AG08396 (cell line): ENCODE measurements around the gene POTEG.
"Not testable (repeated sequence)": the region's sequence is repeated elsewhere in the genome, so short reads cannot be mapped to it uniquely, and the experiment has no call there.

ENCODE experiments used
- DNase-seq: peaks from one replicate; pipeline ENCODE4 v3.0.0; 2012; ENCODE audit warnings: low spot score, mixed read lengths

POTEG gene

GRCh38 chr14:19434241-19434640, at the start of gene POTEG:
Gene POTEG (minus strand): TSS chr14:19434341. CDS start chr14:19434289, 52 bp downstream.
- not testable (repeated sequence) for DNase-seq

GRCh38 chr14:19482093-19482492, 48.0 kb upstream of the POTEG start:
- DNase-seq: not testable (repeated sequence)

DNA sequence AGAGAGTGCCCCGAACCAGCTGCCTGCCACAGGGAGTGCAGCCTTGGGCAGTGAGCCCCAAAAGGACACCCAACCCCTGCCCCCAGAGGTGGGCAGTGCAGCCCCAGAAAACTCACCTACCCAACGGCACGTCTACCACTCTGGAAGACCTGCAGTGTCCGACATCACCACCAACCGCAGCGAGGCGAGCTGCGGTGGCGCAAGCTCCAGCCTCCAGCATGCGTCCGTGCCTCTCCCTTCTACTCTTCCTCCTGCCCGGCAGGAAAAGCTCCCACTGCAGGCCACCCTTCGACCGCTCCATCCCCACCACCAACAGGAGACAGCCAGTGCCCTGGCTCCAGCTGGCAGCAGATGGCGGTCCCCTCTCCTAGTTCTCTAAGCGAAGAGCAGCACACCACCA, 47.3 kb upstream of the POTEG start:
- DNase-seq: not testable (repeated sequence)

DNA sequence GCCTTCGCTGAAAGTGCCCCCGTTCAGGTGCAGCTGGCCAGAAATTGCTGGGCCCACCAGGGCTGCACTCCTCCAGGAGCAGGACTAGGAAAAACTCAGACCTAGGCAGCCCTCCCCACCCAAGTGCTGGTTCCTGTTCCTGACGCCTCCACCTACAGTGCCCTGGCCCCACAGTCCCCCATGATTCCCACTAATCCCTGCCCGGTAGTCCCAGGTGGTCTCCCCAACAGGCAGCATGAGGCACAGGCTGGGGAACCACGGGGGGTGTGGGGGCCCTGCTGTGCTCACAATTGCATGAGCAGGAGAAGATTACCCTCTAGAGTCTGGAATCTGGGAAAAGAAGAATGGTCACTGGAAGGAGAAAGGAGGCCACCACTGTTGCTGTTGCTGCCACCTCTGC, 46.4 kb upstream of the POTEG start:
- DNase-seq: not testable (repeated sequence)

DNA sequence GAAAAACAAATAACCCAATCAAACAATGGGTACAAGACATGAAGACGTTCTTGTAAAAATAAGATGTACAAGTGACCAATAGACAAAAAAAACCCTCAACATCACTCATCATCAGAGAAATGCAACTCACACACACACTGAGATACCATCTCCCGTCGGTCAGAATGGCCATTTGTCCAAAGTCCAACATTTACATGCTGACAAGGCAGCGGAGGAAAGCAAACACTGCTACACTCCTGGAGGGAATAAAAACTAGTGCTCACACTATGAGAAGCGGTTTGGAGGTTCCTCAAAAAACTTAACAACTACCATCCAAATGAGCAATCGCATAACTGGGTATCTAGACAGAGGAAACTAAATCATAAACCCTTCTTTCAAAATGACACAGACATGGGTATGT, 11.6 kb upstream of the POTEG start:
- DNase-seq: not testable (repeated sequence)

DNA sequence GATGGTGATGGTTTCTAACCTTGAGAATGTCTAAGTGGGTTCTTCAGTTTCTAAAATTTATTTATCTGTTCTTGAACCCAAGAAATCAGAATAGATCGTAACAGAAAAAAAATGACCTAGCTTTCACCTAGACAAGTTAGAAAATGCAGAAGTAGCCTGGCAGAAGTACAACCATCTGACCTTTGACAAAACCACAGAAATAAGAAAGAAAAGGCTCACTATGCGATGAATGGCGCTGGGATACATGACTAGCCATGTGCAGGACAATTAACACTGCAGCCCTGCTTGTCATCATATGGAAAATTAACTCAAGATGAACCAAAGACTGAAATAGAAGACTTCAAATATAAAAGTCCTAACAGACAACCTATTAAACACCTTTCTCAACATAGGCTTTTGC, 5.7 kb upstream of the POTEG start:
- not testable (repeated sequence) for DNase-seq

GRCh38 chr14:19439219-19439618, 5.1 kb upstream of the POTEG start:
- not testable (repeated sequence) for DNase-seq

- DNase-seq: not testable (repeated sequence)
These were observed 2.9 kb upstream of the POTEG start for GRCh38 chr14:19437126-19437443.

DNA sequence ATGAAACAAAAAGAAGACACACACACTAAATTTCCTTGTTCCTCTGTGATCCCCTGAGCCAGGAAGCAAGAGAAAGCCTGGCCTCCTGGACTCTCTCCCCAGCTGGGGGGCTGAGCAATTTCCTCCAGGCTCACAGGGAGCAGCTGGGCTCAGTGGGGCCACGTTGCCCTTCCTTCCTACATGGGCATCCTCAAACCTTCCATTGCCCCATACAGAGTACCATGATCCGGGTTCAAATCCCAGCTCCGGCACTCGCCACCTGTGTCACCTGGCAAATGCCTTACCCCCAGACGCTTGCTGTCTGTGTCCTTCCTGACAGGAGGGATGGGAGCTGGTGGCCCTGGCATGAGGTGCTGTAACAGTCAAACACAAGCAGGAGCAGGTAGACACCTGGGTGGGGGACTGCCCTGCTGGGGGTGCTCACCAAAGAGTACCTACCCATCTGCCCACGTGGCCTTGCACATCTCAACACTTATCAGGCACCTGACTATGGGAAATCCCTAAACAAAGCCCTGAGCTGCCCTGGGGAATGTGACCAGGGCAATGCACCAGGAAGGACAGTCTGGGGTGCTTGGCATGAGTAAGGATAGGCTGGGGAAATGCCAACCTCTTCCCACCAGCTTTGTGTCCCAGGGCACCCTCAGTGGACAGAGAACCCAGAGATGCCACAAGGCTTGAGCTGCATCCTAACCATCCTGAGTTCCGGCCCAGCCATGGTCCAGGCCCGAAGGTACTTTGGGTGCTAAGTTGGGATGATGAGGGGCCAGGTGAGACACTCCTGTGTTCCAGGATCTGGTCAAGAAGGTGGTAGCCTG, 2.4 kb upstream of the POTEG start:
- DNase-seq: not testable (repeated sequence)

DNA sequence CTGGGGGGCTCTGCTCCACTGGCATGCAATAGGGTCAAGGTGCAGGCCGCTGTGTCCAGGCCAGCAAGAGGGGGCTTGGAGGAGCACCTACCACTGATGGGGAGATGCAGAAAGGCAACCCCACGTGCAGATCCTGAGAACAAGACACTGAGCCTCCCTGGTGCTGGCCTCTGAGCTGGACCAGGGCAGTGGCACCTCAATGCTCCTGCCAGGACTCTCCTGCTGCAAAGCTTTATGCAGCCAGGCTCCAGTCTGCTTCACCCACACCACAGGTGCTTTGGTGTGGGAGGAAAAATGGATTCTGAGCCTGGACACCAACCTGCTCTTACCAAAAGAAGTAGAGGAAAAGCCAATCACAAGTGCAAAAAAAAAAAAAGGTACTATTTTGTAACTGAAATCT, 1.7 kb upstream of the POTEG start:
- DNase-seq: not testable (repeated sequence)

DNA sequence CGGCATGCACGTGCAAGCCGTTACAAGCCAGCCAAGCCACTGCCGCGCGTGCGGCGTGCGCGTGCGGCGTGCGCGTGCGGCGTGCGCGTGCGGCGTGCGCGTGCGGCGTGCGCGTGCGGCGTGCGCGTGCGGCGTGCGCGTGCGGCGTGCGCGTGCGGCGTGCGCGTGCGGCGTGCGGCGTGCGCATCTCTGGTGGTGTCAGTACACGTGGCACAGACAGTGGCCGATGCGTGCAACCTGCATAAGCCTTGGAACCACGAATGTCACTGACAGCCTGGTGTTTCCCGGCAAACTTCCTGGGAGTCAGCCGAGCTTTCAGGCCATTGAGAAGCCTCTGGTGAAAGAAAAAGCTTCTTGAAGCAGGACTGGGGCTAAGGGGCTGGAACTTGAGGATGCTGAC, 750 bp upstream of the POTEG start:
- DNase-seq: not testable (repeated sequence)

DNA sequence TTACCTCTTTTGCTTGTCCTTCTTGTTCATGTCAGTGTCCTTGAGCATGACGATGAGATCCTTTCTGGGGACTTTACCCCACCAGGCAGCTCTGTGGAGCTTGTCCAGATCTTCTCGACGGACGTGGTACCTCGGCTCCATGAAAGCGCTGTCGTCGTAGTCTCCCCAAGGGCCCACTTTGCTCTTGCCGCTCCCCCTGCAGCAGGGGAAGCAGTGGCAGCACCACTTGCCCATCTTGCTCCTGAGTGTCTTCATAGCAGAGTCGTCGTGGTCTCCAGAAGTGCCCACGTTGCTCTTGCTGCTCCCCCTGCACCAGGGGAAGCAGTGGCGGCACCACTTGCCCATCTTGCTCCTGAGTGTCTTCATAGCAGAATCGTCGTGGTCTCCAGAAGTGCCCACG, 376 bp downstream of the POTEG start:
- DNase-seq: not testable (repeated sequence)

GRCh38 chr14:19408519-19408918, 25.6 kb downstream of the POTEG start:
- not testable (repeated sequence) for DNase-seq

GRCh38 chr14:19402097-19402496, 32.0 kb downstream of the POTEG start:
- DNase-seq: not testable (repeated sequence)

GRCh38 chr14:19394727-19395126, 39.4 kb downstream of the POTEG start:
- DNase-seq: not testable (repeated sequence)

GRCh38 chr14:19390230-19390629, 43.9 kb downstream of the POTEG start:
- not testable (repeated sequence) for DNase-seq

- not testable (repeated sequence) for DNase-seq
These were observed 45.4 kb downstream of the POTEG start for GRCh38 chr14:19388741-19389140.

DNA sequence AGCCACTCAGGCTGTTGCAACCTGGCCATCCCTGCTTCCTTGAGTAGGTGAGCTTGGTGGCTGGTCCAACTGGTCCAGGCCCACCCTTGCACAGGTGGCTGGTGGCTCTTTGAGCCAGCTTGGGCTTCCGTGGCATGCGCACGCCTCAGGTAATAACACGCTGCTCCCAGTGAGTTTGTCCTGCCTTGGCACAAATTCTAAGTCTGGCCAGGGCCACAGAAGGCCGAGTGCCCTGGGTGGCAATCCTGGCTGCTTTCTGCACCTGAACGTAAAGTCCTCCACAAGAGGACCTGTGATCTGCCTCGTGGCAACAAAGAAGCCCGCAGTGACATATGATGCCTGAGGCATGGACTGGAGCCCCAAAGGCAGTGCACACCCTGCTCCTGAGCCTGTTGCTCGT, 47.1 kb downstream of the POTEG start:
- not testable (repeated sequence) for DNase-seq

DNA sequence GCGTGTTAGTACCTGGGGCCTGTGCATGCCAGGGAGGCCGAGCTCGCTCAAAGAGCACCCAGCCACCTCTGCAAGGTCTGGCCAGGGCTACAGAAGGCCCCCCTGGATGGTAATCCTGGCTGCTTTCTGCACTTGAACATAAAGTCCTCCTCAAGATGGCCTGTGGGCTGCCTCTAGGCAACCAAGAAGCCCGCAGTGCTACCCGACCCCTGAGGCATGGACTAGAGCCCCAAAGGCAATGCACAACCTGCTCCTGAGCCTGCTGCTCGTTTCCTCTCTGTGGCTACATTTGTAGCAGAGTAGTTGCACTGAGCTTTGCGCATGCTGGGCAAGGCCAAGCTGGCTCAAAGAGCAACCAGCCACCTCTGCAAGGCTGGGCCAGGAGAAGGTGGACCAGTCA, 47.8 kb downstream of the POTEG start:
- DNase-seq: not testable (repeated sequence)

DNA sequence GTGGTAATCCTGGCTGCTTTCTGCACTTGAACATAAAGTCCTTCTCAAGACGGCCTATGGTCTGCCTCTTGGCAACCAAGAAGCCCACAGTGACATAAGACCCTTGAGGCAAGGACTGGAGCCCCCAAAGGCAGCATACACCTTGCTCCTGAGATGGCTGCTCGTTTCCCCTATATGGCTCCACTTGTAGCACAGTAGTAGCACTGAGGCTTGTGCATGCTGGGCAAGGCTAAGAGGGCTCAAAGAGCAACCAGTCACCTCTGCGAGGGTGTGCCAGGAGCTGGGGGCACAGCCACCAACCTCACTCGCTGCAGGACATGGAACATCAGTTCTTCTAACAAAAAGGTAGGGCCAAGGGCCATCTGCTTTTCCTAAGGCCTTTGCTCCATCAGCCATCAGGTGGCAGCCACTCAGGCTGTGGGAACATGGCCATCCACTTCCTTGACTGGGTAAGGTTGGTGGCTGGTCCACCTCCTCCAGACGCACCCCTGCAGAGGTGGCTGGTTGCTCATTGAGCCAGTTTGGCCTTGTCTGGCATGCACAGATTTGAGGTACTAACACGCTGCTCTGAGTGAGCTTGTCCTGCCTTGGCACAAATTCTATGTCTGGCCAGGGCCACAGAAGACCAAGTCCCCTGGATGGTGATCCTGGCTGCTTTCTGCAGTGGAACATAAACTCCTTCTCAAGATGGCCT, 49.9 kb downstream of the POTEG start:
- not testable (repeated sequence) for DNase-seq

- not testable (repeated sequence) for DNase-seq
These were observed 51.0 kb downstream of the POTEG start for GRCh38 chr14:19383008-19383584.

- not testable (repeated sequence) for DNase-seq
These were observed 54.0 kb downstream of the POTEG start for GRCh38 chr14:19380137-19380536.

GRCh38 chr14:19374451-19374903, 59.7 kb downstream of the POTEG start:
- not testable (repeated sequence) for DNase-seq
